ENCODE data around the gene EFNA5. TPM values are rescaled to one million over a fixed set of nuclear protein-coding genes. Genes with fewer than 3 reads are reported as not detected.

Gene EFNA5
- total RNA-seq, 1 donor from 2014 or later: 93.7 TPM

- DNase-seq (ENCODE audit: low read depth in 2 of 2): peak; percentile 1 to 4
Measured at GRCh38 chr5:107331882-107332281, 338.9 kb downstream of the EFNA5 start.

- no peak for DNase-seq (ENCODE audit: low read depth in 2 of 2)
Measured at GRCh38 chr5:107331312-107331711, 339.4 kb downstream of the EFNA5 start.

GRCh38 chr5:107330903-107331302, 339.8 kb downstream of the EFNA5 start:
- no peak for DNase-seq (ENCODE audit: low read depth in 2 of 2)

- no peak for DNase-seq (ENCODE audit: low read depth in 2 of 2)
Measured at GRCh38 chr5:107329850-107330249, 340.9 kb downstream of the EFNA5 start.
